NCI-H1930 (cell line): ENCODE measurements around the gene ZDBF2.
"Not testable (repeated sequence)": the region's sequence is repeated elsewhere in the genome, so short reads cannot be mapped to it uniquely, and the experiment has no call there.

Source experiments
- DNase-seq, 2 experiments: peaks; one replicate each; lab custom pipeline; 2025; lab: John Stamatoyannopoulos, UW

ZDBF2 gene

GRCh38 chr2:206274434-206275311 lies at the start of gene ZDBF2:
Gene ZDBF2 (plus strand): TSS chr2:206274663. CDS start chr2:206281850, 7,187 bp downstream.
- peak; percentile 68 to 71 for DNase-seq

GRCh38 chr2:206225435-206226232 lies 48.8 kb upstream of the ZDBF2 start:
- DNase-seq, result no peak

GRCh38 chr2:206228636-206229035 lies 45.8 kb upstream of the ZDBF2 start:
- not testable (repeated sequence) for DNase-seq

- DNase-seq, result no peak
Measured at GRCh38 chr2:206229642-206230041, 44.8 kb upstream of the ZDBF2 start.

- DNase-seq, result no peak
Measured at GRCh38 chr2:206230060-206230762, 44.3 kb upstream of the ZDBF2 start.

- DNase-seq, result no peak
Measured at GRCh38 chr2:206231669-206232286, 42.7 kb upstream of the ZDBF2 start.

GRCh38 chr2:206232287-206233035 lies 42.0 kb upstream of the ZDBF2 start:
- DNase-seq, result no peak

GRCh38 chr2:206239157-206239556 lies 35.3 kb upstream of the ZDBF2 start:
- DNase-seq, result no peak

- no peak for DNase-seq
Measured at GRCh38 chr2:206240327-206240726, 34.1 kb upstream of the ZDBF2 start.

- no peak for DNase-seq
Measured at GRCh38 chr2:206241736-206242135, 32.7 kb upstream of the ZDBF2 start.

- no peak for DNase-seq
Measured at GRCh38 chr2:206245265-206245672, 29.2 kb upstream of the ZDBF2 start.

- DNase-seq, result no peak
Measured at GRCh38 chr2:206250041-206250897, 24.2 kb upstream of the ZDBF2 start.

- DNase-seq, result no peak
Measured at GRCh38 chr2:206253125-206253776, 21.2 kb upstream of the ZDBF2 start.

GRCh38 chr2:206253777-206254166 lies 20.7 kb upstream of the ZDBF2 start:
- no peak for DNase-seq

GRCh38 chr2:206255003-206255402 lies 19.5 kb upstream of the ZDBF2 start:
- DNase-seq, result no peak

- DNase-seq, result no peak
Measured at GRCh38 chr2:206256706-206257205, 17.7 kb upstream of the ZDBF2 start.

- no peak for DNase-seq
Measured at GRCh38 chr2:206257350-206257749, 17.1 kb upstream of the ZDBF2 start.

GRCh38 chr2:206257861-206258260 lies 16.6 kb upstream of the ZDBF2 start:
- no peak for DNase-seq

- DNase-seq, result not testable (repeated sequence)
Measured at GRCh38 chr2:206258615-206259014, 15.8 kb upstream of the ZDBF2 start.
